CD4-positive, alpha-beta T cell treated with Interleukin-4 for 1 hour (primary cell): ENCODE measurements around the gene LHFPL4.
"Not testable (repeated sequence)": the region's sequence is repeated elsewhere in the genome, so short reads cannot be mapped to it uniquely, and the experiment has no call there.

Experiments
- DNase-seq, 2 donors: peaks; one replicate each; pipeline ENCODE4 v3.0.0-alpha.2; 2020 to 2022

LHFPL4 gene

DNA sequence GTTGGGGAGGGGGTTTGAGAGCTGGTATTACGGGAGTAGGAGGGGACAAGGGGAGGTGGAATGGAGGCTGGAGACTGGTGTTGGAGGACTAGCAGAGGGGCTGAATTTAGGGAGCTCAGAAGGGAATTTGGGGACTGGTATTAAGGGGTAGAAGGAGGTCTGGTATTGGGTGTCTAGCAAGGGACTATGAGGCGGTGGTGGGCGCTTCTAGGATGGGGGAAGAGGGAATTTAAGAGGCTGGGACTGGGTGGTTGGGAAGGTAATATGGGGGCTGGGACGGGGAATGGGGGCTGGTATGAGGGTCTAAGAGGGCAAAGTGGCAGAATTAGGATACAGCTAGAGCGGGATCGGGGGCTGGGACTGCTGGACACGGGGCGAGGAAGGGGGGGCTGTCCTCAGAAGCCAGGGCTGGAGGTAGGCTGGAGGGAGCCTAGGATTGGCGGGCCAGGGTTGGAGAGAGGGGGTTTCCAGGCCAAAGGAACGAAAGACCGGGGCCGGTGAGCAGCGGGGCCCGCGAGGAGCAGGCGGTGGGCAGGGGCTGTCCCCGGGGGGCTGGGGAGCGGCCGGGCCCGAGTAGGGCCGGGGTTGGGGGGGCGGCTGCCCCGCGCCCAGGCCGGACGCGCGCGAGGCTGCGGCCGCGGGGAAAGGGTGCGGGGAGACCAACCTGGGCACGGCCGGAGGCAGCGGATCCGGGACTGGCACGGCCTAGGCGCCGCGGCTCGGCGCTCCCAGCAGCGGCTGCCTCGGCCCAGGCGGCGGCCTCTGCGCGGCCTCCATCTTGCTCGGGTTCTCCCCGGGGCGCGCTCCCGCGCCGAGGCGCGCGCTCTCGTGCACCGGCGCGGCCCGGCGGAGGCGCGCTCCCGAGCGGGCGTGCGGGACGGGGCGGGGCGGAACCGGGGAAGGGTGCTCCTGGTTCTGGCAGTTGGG is at the start of gene LHFPL4:
Gene LHFPL4, minus strand, starts transcription at position 802 of the 927 bp plus-strand sequence. CDS start 1,143 bp downstream, outside the sequence.
- no peak for DNase-seq

DNA sequence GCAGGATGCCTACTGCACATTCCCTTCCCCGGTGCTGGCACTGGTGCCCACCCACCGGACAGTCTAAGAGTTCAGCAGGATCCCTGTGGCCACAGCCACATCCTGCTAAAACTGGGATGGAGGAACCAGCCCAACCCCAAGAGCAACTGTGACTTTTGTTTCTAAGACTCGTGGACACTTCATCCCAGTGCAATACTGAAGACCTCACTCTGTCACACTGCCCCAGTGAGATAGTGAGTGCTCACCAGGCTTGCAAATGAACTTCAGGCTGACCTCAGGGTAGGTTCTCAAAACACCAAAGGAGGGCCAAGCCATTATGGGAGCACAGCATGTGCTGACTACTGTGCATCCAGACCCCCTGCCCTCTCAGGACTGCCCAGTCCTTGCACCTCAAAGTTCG is 49.0 kb upstream of the LHFPL4 start:
- no peak for DNase-seq

- DNase-seq = not testable (repeated sequence)
Observed at GRCh38 chr3:9601006-9601581, 47.5 kb upstream of the LHFPL4 start.

DNA sequence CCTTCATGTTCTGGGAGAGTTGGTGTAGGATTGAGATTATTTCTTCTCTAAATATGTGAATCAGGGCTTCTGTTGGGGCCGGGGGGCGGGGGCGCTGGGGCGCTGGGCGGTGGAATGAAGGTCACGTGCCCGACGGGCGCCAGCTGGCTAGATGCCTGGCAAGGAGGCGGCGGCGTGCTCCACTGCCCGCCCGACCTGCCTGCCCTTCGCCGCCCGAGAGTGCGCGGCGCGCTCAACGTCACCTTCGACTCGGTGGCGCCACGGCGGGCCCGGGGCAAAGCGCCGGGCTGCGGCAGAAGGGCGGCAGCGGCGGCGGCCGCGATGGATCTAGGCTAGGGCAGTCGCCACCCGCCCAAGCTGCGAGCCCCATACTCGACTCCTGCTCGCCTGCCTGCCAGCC is 47.0 kb upstream of the LHFPL4 start:
- DNase-seq = no peak

DNA sequence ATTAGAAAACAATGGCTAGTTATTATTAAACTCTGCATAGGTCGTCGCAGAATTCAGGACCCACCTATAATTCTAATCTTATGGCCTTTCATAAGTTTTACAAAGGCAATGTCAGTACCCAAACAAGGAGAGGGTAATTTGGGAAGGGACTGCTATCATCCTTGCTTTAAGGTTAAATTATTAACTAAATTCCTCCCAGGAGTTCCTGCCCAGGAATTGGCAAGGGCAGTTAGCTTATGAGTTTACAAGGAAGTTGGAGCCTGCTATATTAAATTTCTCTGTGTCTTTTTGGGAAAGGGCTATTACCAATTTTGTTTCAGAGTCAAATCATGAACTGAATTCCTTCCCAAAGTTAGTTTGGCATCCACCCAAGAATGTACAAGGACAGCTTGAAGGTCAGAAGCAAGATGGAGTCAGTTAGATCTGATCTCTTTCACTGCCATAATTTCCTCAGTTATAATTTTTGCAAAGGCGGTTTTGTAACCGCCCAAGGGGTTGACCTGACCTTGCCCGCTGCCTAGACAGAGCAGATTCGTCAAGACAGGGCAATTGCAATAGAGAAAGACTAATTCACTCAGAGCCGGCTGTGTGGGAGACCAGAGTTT is 45.3 kb upstream of the LHFPL4 start:
- DNase-seq = no peak

DNA sequence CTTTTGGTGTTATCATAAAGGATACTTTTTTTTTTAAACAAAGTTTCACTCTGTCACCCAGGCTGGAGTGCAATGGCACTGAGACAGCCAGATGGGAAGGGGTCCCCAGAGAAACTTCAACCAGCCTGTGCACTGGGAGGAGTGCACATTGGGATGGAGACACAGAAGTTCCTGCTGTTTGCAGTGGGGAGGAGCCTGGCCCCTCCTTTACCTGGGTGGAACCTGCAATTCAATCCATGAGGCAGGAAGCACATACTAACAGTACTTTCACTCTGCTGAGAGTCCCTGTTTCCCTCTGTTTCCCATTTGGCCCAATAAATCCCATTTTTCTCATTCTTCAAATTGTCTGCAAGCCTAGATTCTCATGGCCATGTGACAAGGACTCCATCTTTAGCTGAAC is 42.3 kb upstream of the LHFPL4 start:
- DNase-seq = no peak

DNA sequence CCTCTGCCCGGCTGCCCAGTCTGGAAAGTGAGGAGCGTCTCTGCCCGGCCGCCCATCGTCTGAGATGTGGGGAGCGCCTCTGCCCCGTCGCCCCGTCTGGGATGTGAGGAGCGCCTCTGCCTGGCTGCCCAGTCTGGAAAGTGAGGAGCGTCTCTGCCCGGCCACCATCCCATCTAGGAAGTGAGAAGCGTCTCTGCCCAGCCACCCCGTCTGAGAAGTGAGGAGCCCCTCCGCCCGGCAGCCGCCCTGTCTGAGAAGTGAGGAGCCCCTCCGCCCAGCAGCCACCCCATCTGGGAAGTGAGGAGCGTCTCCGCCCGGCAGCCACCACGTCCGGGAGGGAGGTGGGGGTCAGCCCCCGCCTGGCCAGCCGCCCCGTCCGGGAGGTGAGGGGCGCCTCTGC is 38.2 kb upstream of the LHFPL4 start:
- not testable (repeated sequence) for DNase-seq

GRCh38 chr3:9590282-9590791 is 36.7 kb upstream of the LHFPL4 start:
- DNase-seq = no peak

DNA sequence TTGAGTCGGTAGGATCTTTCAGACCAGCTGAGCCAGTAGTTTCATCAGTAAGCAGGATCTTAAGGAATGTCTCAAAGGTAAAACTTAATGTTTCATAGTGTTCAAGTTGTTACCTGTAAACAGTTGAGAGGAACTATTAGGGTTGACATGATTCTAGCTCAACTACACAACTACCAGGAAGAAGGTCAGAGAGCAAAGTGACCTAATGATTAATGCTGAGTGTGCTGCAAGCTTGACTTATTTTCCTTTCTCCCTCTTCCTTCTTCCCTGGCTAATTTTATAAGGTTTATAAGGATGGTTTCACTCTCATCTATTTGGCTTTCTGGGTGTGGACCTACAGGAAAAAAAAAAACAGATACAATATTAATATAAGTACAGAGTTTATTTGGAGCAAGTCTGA is 30.2 kb upstream of the LHFPL4 start:
- no peak for DNase-seq

DNA sequence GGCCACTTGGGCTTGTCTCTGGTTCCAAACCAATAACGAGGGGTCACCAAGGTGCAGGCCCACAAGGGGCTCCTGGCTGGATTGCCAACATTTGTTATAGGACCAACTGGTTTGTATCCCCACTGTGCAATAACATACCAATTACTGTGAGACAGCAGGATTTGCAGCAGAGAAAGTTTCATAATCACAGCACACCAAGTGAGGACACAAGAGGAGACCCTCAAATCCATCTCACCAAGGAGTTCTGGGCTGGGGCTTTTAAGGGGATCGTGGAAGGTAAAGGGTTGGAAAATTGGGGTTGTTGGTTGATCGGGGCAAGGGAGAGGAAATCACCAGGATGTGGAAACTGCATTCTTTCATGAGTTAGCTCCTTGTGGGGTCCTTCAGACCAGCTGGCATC is 29.7 kb upstream of the LHFPL4 start:
- no peak for DNase-seq

DNA sequence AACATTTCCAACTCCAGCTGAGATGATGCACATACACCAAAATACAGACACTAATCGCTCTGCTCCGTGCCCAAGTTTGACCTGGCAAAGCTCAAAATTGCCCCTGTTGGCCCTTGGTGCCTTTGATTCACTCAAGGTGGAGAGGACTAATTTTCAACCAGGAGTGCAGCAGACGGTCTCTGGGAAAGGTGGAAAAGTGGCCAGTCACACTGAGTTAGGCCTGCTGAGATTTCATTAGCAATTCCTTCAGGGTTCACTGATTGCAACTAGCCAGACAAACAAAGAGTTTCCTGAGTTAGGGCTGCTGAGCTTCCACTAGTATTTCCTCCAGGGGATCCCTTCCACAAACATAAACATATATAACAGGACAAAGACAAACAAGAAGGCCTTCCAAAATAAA is 28.7 kb upstream of the LHFPL4 start:
- DNase-seq = no peak

- no peak for DNase-seq
Observed at GRCh38 chr3:9581742-9582141, 28.1 kb upstream of the LHFPL4 start.

DNA sequence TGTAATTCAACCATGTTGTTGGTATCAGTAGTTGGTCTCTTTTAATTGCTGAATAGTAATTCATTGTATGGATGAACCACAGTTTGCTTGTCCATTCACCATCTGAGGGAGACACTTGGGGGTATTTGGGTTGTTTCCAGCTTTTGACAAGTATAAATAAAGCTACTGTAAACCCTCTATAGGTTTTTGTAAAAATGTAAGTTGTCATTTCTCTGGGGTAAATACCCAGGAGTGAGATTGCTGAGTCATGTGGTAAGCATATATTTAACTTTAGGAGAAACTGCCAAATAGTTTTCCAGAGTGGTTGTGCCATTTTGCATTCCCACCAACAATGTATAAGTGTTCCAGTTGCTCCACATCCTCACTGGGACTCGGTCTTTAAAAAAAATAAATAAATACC is 15.4 kb upstream of the LHFPL4 start:
- DNase-seq = no peak

DNA sequence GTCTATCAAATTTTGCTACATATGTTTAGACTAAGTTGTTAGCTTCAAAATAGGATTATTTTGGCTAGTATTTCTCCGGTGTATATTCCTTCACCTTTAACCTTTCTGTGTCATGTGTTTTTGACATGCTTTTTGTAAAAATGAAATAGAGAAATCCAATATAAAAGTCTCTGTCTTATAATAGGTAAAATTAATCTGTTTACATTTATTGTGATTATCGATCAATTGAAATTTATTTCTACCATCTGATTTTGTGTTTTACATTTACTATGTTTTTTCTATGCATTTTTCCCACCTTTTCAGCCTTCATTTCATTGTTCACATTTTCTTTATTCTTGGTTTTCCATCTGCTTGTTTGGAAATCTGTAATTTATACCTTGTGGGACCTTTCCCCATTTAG is 11.7 kb upstream of the LHFPL4 start:
- DNase-seq = no peak

- no peak for DNase-seq
Observed at GRCh38 chr3:9563851-9564250, 10.2 kb upstream of the LHFPL4 start.

GRCh38 chr3:9560056-9560455 is 6.4 kb upstream of the LHFPL4 start:
- not testable (repeated sequence) for DNase-seq

- DNase-seq = no peak
Observed at GRCh38 chr3:9553948-9554513, 409 bp upstream of the LHFPL4 start.

- peak in 1 of 2 donors; percentile 3 for DNase-seq
Observed at GRCh38 chr3:9552252-9552999, 1.2 kb downstream of the LHFPL4 start.

DNA sequence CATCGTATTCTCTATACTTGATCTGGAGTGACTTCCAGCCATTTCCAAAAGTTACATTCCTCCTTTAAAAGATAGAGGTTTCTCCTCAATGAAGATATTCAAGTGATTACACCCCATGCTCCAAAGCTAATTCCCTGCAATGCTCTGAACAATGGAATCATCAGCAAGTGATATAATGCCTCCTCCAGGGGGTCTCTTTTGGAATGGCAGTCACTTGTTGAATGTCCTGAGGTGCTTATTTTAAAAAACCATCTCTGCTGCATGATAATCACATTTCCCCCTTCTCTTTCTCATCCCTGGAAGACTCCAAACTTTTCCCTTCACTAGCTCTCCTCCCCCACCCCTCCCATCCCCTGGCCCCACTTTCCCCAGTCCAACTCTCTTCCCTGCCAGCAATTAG is 2.6 kb downstream of the LHFPL4 start:
- DNase-seq = no peak

- DNase-seq = no peak
Observed at GRCh38 chr3:9549600-9549999, 4.0 kb downstream of the LHFPL4 start.

- no peak for DNase-seq
Observed at GRCh38 chr3:9548991-9549390, 4.6 kb downstream of the LHFPL4 start.

GRCh38 chr3:9542182-9542581 is 11.4 kb downstream of the LHFPL4 start:
- no peak for DNase-seq

DNA sequence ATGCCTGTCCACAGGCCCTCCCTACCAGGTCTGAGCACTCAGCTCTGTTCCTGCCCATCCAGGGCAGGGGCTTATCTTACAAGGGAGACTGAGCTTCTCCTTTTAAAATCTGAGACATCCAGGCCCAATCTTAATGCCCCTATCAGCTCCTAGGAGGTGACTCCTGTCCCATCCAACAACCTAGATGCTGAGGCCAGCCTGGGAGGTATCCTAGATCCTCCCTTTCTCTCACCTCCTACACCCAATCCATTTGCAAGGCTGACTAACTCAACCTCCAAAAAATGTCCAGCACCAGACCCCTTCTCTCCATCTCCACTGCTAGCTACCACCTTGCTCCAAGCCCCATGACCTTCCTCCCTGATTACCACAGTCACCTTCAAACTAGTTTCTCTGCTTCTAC is 17.4 kb downstream of the LHFPL4 start:
- no peak for DNase-seq
